MM.1S (cell line): ENCODE results near the gene PRKD1.

Experiments
- DNase-seq: peaks from one replicate; pipeline ENCODE4 v3.0.0-alpha.2; 2015
- H2AFZ ChIP-seq: fragments of 300-600 bp; sonication (generic); 2 replicates; pipeline ENCODE4 v1.6.0; 2016; ENCODE audit warnings: antibody characterized with exemption, low read length
- H3F3A ChIP-seq: fragments of 300-600 bp; sonication (generic); 2 replicates; pipeline ENCODE4 v1.6.1; 2016; ENCODE audit warnings: mild to moderate bottlenecking, antibody characterized with exemption, low read length, moderate library complexity, mixed read lengths; ENCODE audit not compliant: insufficient read depth
- H3K27ac ChIP-seq: fragments of 300-600 bp; sonication (generic); 2 replicates; pipeline ENCODE4 v1.5.1; 2016; ENCODE audit warnings: mild to moderate bottlenecking, low read length
- H3K27me3 ChIP-seq: fragments of 300-600 bp; sonication (generic); replicated peaks from 2 replicates; pipeline ENCODE4 v1.6.0; 2016; ENCODE audit warnings: low read length; ENCODE audit not compliant: insufficient read depth
- H3K36me3 ChIP-seq: fragments of 300-600 bp; sonication (generic); replicated peaks from 2 replicates; pipeline ENCODE4 v1.6.1; 2016; ENCODE audit warnings: mild to moderate bottlenecking, low read length, mixed read lengths; ENCODE audit not compliant: insufficient read depth
- H3K4me1 ChIP-seq: fragments of 300-600 bp; sonication (generic); 2 replicates; pipeline ENCODE4 v1.6.1; 2016; ENCODE audit warnings: low read length, mixed read lengths
- H3K4me2 ChIP-seq: fragments of 300-600 bp; sonication (generic); 2 replicates; pipeline ENCODE4 v1.6.0; 2016; ENCODE audit warnings: low read depth, low read length
- H3K4me3 ChIP-seq: fragments of 300-600 bp; sonication (generic); 2 replicates; pipeline ENCODE4 v1.5.1; 2016; ENCODE audit warnings: low read length, mixed read lengths
- H3K79me2 ChIP-seq: fragments of 300-600 bp; sonication (generic); 2 replicates; pipeline ENCODE4 v1.6.1; 2016; ENCODE audit warnings: mixed run types, low read length, mixed read lengths
- H3K9ac ChIP-seq: fragments of 300-600 bp; sonication (generic); 2 replicates; pipeline ENCODE4 v1.6.1; 2016; ENCODE audit warnings: low read length, mixed read lengths
- H3K9me2 ChIP-seq: fragments of 300-600 bp; sonication (generic); replicated peaks from 2 replicates; pipeline ENCODE4 v1.6.1; 2016; ENCODE audit warnings: mild to moderate bottlenecking, low read length, mixed read lengths; ENCODE audit not compliant: insufficient read depth
- H3K9me3 ChIP-seq: fragments of 300-600 bp; sonication (generic); replicated peaks from 2 replicates; pipeline ENCODE4 v1.6.1; 2016; ENCODE audit warnings: mild to moderate bottlenecking, low read length, mixed read lengths; ENCODE audit not compliant: insufficient read depth
- H4K20me1 ChIP-seq: fragments of 300-600 bp; sonication (generic); 2 replicates; pipeline ENCODE4 v1.6.1; 2016; ENCODE audit warnings: mild to moderate bottlenecking, low read length, moderate library complexity, mixed read lengths; ENCODE audit not compliant: insufficient read depth
- EZH2 ChIP-seq: fragments of 300-600 bp; sonication (generic); optimal IDR thresholded peaks from 2 replicates; pipeline ENCODE3; 2017; ENCODE audit warnings: low read depth, mild to moderate bottlenecking, antibody characterized with exemption, low read length, mixed read lengths
- EZH2phosphoT487 ChIP-seq: fragments of 300-600 bp; sonication (generic); IDR thresholded peaks from 2 replicates; pipeline ENCODE4 v1.6.1; 2018; ENCODE audit warnings: antibody characterized with exemption, low read length
- TF ChIP-seq, protein P1 (sequence below): fragments of 300-600 bp; sonication (generic); IDR thresholded peaks from 2 replicates; pipeline ENCODE4 v1.5.1; 2016; ENCODE audit warnings: antibody characterized with exemption, low read length, mixed read lengths

PRKD1 gene

DNA sequence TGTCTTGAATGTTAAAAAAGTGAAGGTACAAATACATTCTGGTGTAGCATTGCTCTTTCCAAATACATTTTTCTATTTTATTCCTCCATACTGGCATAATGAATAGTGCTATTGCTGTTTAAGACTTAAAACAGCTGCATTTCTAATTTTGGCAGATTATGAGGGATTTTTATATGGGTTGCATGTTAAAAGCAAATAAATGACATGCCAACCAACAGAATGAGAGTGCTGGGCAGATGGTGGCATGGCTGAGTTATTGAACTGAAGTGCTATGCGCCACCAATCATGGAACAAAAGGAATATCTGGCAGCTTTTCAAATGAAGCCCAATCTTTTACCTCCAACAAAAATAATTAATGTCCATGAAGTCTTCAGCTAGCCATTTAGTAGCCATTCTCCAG, 215.0 kb downstream of the PRKD1 start:
- DNase-seq, result no peak
- Histone ChIP-seq H3K4me1 (no peaks in the 10 kb centered on the region), H3K79me2 (no peaks in the 10 kb centered on the region), H2AFZ (no peak overlapping the region), H3F3A (no peaks in the 10 kb centered on the region), H3K27me3 (no peaks in the 10 kb centered on the region), H3K36me3 (no peaks in the 10 kb centered on the region), H3K9ac (no peak overlapping the region), H3K27ac (no peak overlapping the region), H4K20me1 (no peaks in the 10 kb centered on the region), H3K4me2 (no peak overlapping the region), H3K9me3 (no peaks in the 10 kb centered on the region), H3K9me2 (no peaks in the 10 kb centered on the region), H3K4me3 (no peak overlapping the region)
- no peak for TF ChIP-seq EZH2phosphoT487
- TF ChIP-seq EZH2, result no peak
- TF ChIP-seq, protein P1, sequence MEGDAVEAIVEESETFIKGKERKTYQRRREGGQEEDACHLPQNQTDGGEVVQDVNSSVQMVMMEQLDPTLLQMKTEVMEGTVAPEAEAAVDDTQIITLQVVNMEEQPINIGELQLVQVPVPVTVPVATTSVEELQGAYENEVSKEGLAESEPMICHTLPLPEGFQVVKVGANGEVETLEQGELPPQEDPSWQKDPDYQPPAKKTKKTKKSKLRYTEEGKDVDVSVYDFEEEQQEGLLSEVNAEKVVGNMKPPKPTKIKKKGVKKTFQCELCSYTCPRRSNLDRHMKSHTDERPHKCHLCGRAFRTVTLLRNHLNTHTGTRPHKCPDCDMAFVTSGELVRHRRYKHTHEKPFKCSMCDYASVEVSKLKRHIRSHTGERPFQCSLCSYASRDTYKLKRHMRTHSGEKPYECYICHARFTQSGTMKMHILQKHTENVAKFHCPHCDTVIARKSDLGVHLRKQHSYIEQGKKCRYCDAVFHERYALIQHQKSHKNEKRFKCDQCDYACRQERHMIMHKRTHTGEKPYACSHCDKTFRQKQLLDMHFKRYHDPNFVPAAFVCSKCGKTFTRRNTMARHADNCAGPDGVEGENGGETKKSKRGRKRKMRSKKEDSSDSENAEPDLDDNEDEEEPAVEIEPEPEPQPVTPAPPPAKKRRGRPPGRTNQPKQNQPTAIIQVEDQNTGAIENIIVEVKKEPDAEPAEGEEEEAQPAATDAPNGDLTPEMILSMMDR, result no peak

DNA sequence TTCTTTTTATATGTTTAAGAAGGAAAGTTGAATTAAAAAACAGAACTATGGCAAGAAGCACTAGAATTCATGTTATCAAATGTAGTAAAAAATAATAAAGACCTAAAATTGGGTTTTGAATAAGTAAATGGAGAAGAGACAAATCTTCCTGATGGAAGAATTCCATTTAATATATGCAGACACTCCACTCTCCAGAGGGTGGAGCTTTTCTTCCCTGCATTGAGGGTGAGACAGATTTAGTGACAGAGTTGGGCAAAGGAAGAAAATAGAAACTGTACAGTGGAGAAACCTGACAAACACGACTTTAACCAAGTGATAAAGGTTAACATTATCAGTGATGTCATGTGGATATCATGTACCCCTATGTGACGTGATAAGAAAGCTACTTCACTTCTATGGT, 217.6 kb downstream of the PRKD1 start:
- Histone ChIP-seq H3K4me1 (no peaks in the 10 kb centered on the region), H4K20me1 (no peaks in the 10 kb centered on the region), H3K79me2 (no peaks in the 10 kb centered on the region), H3K9ac (no peak overlapping the region), H3K36me3 (no peaks in the 10 kb centered on the region), H3F3A (no peaks in the 10 kb centered on the region), H3K27me3 (no peaks in the 10 kb centered on the region), H3K4me2 (no peak overlapping the region), H2AFZ (no peak overlapping the region), H3K4me3 (no peak overlapping the region), H3K9me3 (no peaks in the 10 kb centered on the region), H3K9me2 (no peaks in the 10 kb centered on the region), H3K27ac (no peak overlapping the region)
- no peak for TF ChIP-seq EZH2phosphoT487
- TF ChIP-seq, protein P1, result no peak
- no peak for TF ChIP-seq EZH2
- DNase-seq, result no peak

DNA sequence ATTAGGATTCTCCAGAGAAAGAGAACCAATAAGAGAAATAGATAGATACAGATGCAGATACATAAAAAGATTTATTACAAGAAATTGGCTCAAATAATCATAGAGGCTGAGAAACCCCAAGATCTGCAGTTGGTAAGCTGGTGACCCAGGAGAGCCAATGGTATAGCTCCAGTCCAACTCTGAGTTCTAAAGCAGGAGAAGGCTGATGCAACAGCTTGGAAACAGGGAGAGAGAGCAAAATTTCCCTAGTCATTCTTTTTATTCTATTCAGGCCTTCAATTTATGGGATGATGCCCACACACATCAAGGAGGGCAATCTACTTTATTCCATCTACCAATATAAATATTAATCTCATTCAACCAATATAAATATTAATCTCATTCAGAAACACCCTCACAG, 218.2 kb downstream of the PRKD1 start:
- no peak overlapping the region for H3K4me2 ChIP-seq
- H3K9ac ChIP-seq, result no peak overlapping the region
- no peaks in the 10 kb centered on the region for H3K9me2 ChIP-seq
- H3K4me1 ChIP-seq, result no peaks in the 10 kb centered on the region
- no peak overlapping the region for H3K4me3 ChIP-seq
- no peak overlapping the region for H2AFZ ChIP-seq
- DNase-seq, result no peak
- H4K20me1 ChIP-seq, result no peaks in the 10 kb centered on the region
- H3K27ac ChIP-seq, result no peak overlapping the region
- TF ChIP-seq, protein P1, result no peak
- TF ChIP-seq EZH2phosphoT487 (no peak), EZH2 (no peak)
- no peaks in the 10 kb centered on the region for H3K27me3 ChIP-seq
- no peaks in the 10 kb centered on the region for H3K36me3 ChIP-seq
- no peaks in the 10 kb centered on the region for H3K79me2 ChIP-seq
- no peaks in the 10 kb centered on the region for H3K9me3 ChIP-seq
- H3F3A ChIP-seq, result no peaks in the 10 kb centered on the region
